ENCODE results near the gene PTPRA. TPM values are rescaled to one million over a fixed set of nuclear protein-coding genes. Genes with fewer than 3 reads are reported as not detected.

PTPRA gene
- polyA plus RNA-seq, 4 donors: 7.4 to 48.1 (median 18.2) TPM

Other genes starting within 250 kb of the PTPRA start
- 100 to 1,000 TPM in 2 of 4 donors, 10 to 100 TPM in 2; 47.2 to 162 (median 98.7) TPM for gene NOP56, start 220.8 kb upstream of the PTPRA start, polyA plus RNA-seq
- 100 to 1,000 TPM; 116 to 142 (median 129) TPM for gene IDH3B, start 209.3 kb upstream of the PTPRA start, polyA plus RNA-seq
- gene EBF4, start 180.7 kb upstream of the PTPRA start, polyA plus RNA-seq: 1 to 10 TPM in 3 of 4 donors, under 1 TPM in 1; 0.67 to 7.4 (median 3.2) TPM
- 10 to 100 TPM in 1 of 4 donors, 1 to 10 TPM in 1, under 1 TPM in 1, not detected in 1; 0.54 to 13.9 (median 1.8) TPM for gene CPXM1, start 72.9 kb upstream of the PTPRA start, polyA plus RNA-seq
- gene C20orf141, start 58.5 kb upstream of the PTPRA start, polyA plus RNA-seq: not detected
- not detected for gene TMEM239, start 57.1 kb upstream of the PTPRA start, polyA plus RNA-seq
- gene PCED1A, start 32.8 kb upstream of the PTPRA start, polyA plus RNA-seq: 10 to 100 TPM; 19.9 to 63.3 (median 37.2) TPM
- gene VPS16, start 32.7 kb upstream of the PTPRA start, polyA plus RNA-seq: 10 to 100 TPM; 29.3 to 94.6 (median 51.6) TPM
- under 1 TPM in 2 of 4 donors, not detected in 2; 0.15 to 0.83 TPM for gene GNRH2, start 170.1 kb downstream of the PTPRA start, polyA plus RNA-seq
- gene MRPS26, start 172.6 kb downstream of the PTPRA start, polyA plus RNA-seq: 10 to 100 TPM; 58.4 to 77.5 (median 66.9) TPM
- gene OXT, start 198.1 kb downstream of the PTPRA start, polyA plus RNA-seq: 10 to 100 TPM in 2 of 4 donors, 1 to 10 TPM in 2; 2.7 to 45.8 (median 20.9) TPM
- gene AVP, start 211.2 kb downstream of the PTPRA start, polyA plus RNA-seq: 1 to 10 TPM in 1 of 4 donors, under 1 TPM in 1, not detected in 2; 0.40 to 2.7 TPM

Measured in small intestine (tissue), 4 donors.